Measurements from ENCODE around the gene ZNF576. TPM values are rescaled to one million over a fixed set of nuclear protein-coding genes. Genes with fewer than 3 reads are reported as not detected.

The ZNF576 gene
- polyA plus RNA-seq, 1 donor from 2014 or later = 11.9 TPM

- H3K27ac ChIP-seq (ENCODE audit: low read length) = peak within 1 kb of the TSS; percentile 99
- peak; percentile 50 for TF ChIP-seq SMC3 (conservative IDR thresholded peaks at IDR 0.05; ENCODE audit: poor library complexity)
- TF ChIP-seq RAD21 (conservative IDR thresholded peaks at IDR 0.05) = no peak
- peak; percentile 77 for TF ChIP-seq EP300 (conservative IDR thresholded peaks at IDR 0.05; ENCODE audit: poor library complexity, severe bottlenecking)
- TF ChIP-seq TAF1 (IDR thresholded peaks at IDR 0.05; ENCODE audit: low read depth) = peak; percentile 90
- peak; percentile 93 for TF ChIP-seq POLR2AphosphoS5 (IDR thresholded peaks at IDR 0.05)
- TF ChIP-seq EZH2 (IDR thresholded peaks at IDR 0.05; ENCODE audit: borderline replicate concordance, insufficient read depth, low read length, poor library complexity, severe bottlenecking) = no peak
- peak; percentile 32 for TF ChIP-seq CTCF (IDR thresholded peaks at IDR 0.05; ENCODE audit: poor library complexity, severe bottlenecking)
- peak; percentile 73 for TF ChIP-seq MXI1 (conservative IDR thresholded peaks at IDR 0.05; ENCODE audit: poor library complexity, severe bottlenecking)
- TF ChIP-seq REST (IDR thresholded peaks at IDR 0.05; ENCODE audit: borderline replicate concordance) = peak; percentile 54
- H3K9me3 ChIP-seq (ENCODE audit: low read length) = no peaks in the 10 kb centered on the region
- peak within 1 kb of the TSS; percentile 85 for H3K4me3 ChIP-seq (ENCODE audit: low read length)
- peak within 1 kb of the TSS; percentile 97 for H3K9ac ChIP-seq (ENCODE audit: low read length)
- H3F3A ChIP-seq (ENCODE audit: insufficient read depth, low read length, poor library complexity, severe bottlenecking) = peaks cover 9% of the 10 kb centered on the region
- H3K79me2 ChIP-seq (replicated peaks; ENCODE audit: insufficient read depth, low read length) = peaks cover 44% of the 10 kb centered on the region
- peak within 1 kb of the TSS; percentile 92 for H3K4me2 ChIP-seq (ENCODE audit: low read length)
- no peaks in the 10 kb centered on the region for H3K36me3 ChIP-seq (ENCODE audit: insufficient read depth, low read length)
- H4K20me1 ChIP-seq (ENCODE audit: insufficient read depth) = no peaks in the 10 kb centered on the region
- no peaks in the 10 kb centered on the region for H3K27me3 ChIP-seq (ENCODE audit: insufficient read depth, low read depth, low read length)
- H3K9me2 ChIP-seq (ENCODE audit: insufficient read depth, low read length) = no peaks in the 10 kb centered on the region
- H2AFZ ChIP-seq (ENCODE audit: low read depth, low read length) = peak within 1 kb of the TSS; percentile 88
Measured at GRCh38 chr19:43619262-43620060, 23.1 kb downstream of the ZNF576 start, which contains the start of gene ZNF428. Gene ZNF428 (minus strand): TSS chr19:43619629. CDS start chr19:43614304, 5,325 bp downstream.

- H3K79me2 ChIP-seq (replicated peaks; ENCODE audit: insufficient read depth, low read length) = peaks cover 35% of the 10 kb centered on the region
- no peaks in the 10 kb centered on the region for H3K36me3 ChIP-seq (ENCODE audit: insufficient read depth, low read length)
- H3K9me3 ChIP-seq (ENCODE audit: low read length) = no peaks in the 10 kb centered on the region
- H3K27ac ChIP-seq (ENCODE audit: low read length) = peak overlapping the region; percentile 99
- peak overlapping the region; percentile 83 for H3K4me2 ChIP-seq (ENCODE audit: low read length)
- no peaks in the 10 kb centered on the region for H3K27me3 ChIP-seq (ENCODE audit: insufficient read depth, low read depth, low read length)
- no peak for TF ChIP-seq EP300 (conservative IDR thresholded peaks at IDR 0.05; ENCODE audit: poor library complexity, severe bottlenecking)
- TF ChIP-seq POLR2AphosphoS5 (IDR thresholded peaks at IDR 0.05) = peak; percentile 7
- no peak for TF ChIP-seq TAF1 (IDR thresholded peaks at IDR 0.05; ENCODE audit: low read depth)
- TF ChIP-seq REST (IDR thresholded peaks at IDR 0.05; ENCODE audit: borderline replicate concordance) = peak; percentile 7
- peak overlapping the region; percentile 85 for H3K4me3 ChIP-seq (ENCODE audit: low read length)
- H2AFZ ChIP-seq (ENCODE audit: low read depth, low read length) = peak overlapping the region; percentile 88
- H4K20me1 ChIP-seq (ENCODE audit: insufficient read depth) = no peaks in the 10 kb centered on the region
- peaks cover 9% of the 10 kb centered on the region for H3F3A ChIP-seq (ENCODE audit: insufficient read depth, low read length, poor library complexity, severe bottlenecking)
- H3K9ac ChIP-seq (ENCODE audit: low read length) = peak overlapping the region; percentile 97
- H3K9me2 ChIP-seq (ENCODE audit: insufficient read depth, low read length) = no peaks in the 10 kb centered on the region
Measured at GRCh38 chr19:43620061-43621001, 23.9 kb downstream of the ZNF576 start.
